ENCODE data around the gene ACBD6.
A peak's percentile ranks its signal among the peaks of the same experiment; 100 is the strongest.
"Not testable (repeated sequence)": the region's sequence is repeated elsewhere in the genome, so short reads cannot be mapped to it uniquely, and the experiment has no call there.

Gene ACBD6, protein sequence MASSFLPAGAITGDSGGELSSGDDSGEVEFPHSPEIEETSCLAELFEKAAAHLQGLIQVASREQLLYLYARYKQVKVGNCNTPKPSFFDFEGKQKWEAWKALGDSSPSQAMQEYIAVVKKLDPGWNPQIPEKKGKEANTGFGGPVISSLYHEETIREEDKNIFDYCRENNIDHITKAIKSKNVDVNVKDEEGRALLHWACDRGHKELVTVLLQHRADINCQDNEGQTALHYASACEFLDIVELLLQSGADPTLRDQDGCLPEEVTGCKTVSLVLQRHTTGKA

DNA sequence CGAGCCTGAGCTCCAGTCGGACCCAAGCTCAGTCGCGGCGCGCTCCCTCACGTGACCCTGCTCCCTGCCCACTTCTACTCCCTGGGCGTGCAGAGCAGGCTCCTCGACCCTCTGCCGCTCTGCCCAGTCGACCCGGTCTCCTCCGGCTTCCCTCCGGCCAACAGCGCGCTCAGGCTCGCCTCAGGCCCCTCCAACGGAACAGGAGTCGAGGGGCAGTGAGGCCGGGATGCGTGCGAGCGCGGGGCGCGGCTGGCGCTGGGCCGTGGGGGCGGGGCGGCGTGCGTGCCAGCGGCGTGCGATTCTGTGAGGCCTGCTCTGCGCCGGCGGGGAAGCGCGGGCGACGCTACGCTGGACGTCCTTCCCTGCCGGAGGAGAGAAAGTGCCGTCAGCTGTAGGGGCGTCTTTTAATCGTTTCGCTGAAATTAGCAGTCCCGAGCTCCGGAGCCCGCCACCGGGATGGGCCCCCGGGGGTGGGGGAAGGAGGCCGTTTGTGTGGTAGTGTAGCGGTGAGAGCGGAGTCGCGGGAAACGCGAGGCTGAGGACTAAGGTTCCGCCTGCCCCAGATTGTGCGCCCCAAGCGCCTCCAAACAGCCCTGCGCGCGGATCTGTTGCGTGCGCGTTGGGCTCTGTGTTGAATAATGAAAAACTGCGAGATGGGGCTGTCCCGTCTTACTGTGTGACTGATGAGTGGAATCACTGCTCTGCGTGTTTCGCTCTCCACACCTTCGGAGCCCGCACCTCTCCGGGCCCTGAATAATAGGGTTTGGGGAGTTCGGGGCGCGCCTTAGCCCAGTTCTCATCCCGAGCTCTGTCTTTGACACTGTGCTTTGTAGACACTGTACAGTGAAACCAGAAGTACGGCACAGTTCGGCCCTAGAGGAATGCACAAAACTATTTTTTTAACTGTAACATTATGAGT lies at the start of gene ACBD6:
Gene ACBD6 (minus strand): TSS at position 217 of the 919 bp plus-strand sequence. CDS start 311 bp downstream, outside the sequence.
- Mint-ChIP-seq H3K9me3 (no peaks in the 10 kb centered on the region), H3K4me1 (ENCODE audit: low read depth) (peaks cover 46% of the 10 kb centered on the region), H3K27ac (peak within 1 kb of the TSS; percentile 97), H3K36me3 (ENCODE audit: low read depth) (peaks cover 42% of the 10 kb centered on the region), H3K27me3 (no peaks in the 10 kb centered on the region), H3K4me3 (peak within 1 kb of the TSS; percentile 96)
- DNase-seq = peak; percentile 93

DNA sequence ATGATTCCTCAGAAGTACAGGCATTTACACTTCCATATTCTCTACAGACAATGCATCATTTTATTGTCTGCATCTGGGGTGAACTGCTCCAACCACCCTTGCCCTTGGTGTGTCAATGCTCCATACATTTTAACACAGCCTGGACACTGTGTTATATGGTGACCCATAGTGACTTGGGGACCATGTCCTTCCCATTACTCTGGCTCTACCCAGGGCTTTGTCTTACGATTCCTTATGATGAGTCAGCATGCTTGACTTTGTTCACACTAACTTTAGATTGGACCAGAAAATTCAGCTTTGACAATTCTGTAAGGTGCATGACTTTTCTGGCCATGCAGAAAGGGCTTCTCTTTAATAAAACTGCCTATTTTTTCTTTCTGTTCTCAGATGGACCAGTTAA lies 49.6 kb upstream of the ACBD6 start:
- Mint-ChIP-seq H3K4me1 (ENCODE audit: low read depth) (no peaks in the 10 kb centered on the region), H3K27ac (no peak overlapping the region), H3K36me3 (ENCODE audit: low read depth) (no peaks in the 10 kb centered on the region), H3K27me3 (no peaks in the 10 kb centered on the region), H3K9me3 (no peaks in the 10 kb centered on the region), H3K4me3 (no peak overlapping the region)
- DNase-seq = no peak

DNA sequence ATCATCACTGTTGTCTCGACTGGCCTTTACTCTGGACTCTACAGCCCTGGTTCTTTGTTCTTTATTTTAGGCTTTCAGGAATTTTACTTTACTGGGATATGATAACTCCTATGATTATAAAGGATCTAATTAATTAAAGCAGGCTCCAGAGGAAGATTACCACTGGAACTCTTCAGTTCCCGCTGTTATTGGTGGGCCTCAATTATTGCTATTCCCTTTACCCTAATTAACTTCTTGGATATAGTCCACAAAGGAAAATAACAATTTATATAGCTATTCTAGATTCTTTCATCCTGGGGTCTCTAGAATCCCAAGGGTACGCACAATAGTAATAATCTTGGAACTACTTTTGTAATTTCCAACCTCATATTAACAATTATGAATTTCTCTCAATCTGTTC lies 47.9 kb upstream of the ACBD6 start:
- Mint-ChIP-seq H3K27ac (no peak overlapping the region), H3K36me3 (ENCODE audit: low read depth) (no peaks in the 10 kb centered on the region), H3K9me3 (no peaks in the 10 kb centered on the region), H3K4me1 (ENCODE audit: low read depth) (no peaks in the 10 kb centered on the region), H3K27me3 (no peaks in the 10 kb centered on the region), H3K4me3 (no peak overlapping the region)
- no peak for DNase-seq

DNA sequence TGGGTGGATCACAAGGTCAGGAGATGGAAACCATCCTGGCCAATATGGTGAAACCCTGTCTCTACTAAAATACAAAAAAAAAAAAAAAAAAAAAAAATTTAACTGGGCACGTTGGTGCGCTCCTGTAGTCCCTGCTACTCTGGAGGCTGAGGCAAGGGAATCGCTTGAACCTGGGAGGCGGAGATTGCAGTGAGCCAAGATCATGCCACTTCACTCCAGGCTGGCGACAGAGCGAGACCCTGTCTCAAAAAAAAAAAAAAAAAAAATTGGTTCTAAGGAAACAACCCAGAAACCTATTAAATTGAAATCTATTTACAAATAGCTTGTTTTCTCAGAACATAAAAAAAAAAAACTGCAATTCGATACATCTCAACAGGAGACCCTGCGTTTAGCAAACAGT lies 47.4 kb upstream of the ACBD6 start:
- not testable (repeated sequence) for DNase-seq; H3K4me1 Mint-ChIP-seq (ENCODE audit: low read depth); H3K9me3 Mint-ChIP-seq; H3K36me3 Mint-ChIP-seq (ENCODE audit: low read depth); H3K4me3 Mint-ChIP-seq; H3K27ac Mint-ChIP-seq; H3K27me3 Mint-ChIP-seq

DNA sequence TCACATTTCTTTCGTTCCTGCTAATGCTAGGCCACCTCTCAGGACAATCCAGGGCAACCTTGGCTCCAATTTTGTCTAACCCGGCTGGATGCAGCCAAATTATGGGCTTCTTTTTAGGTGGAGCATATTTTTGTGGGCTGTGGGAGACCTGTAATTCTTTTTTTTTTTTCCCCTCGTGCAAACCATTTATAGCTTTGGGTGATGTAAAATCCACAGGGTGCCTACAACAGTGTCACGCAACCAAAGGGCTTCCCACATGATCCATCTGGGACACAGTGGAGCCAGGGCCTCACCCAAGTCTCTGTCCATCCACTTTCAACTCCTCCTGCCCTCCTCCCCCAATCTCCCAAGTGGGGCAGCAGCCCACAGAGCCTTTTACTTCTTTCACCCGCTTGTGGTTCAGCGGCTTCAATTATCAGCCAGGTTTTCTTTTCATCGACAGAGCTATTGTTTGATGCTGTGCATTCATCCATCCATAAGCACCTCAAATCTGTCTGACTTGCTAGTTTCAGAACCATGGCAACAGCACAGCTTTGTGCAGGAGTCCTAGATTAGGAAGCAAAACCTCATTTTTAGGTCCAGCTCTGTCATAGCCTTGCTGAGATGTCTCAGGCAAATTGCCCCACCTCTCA lies 46.4 kb upstream of the ACBD6 start:
- Mint-ChIP-seq H3K27ac (no peak overlapping the region), H3K27me3 (no peaks in the 10 kb centered on the region), H3K4me3 (no peak overlapping the region), H3K9me3 (no peaks in the 10 kb centered on the region), H3K4me1 (ENCODE audit: low read depth) (no peaks in the 10 kb centered on the region), H3K36me3 (ENCODE audit: low read depth) (no peaks in the 10 kb centered on the region)
- no peak for DNase-seq

DNA sequence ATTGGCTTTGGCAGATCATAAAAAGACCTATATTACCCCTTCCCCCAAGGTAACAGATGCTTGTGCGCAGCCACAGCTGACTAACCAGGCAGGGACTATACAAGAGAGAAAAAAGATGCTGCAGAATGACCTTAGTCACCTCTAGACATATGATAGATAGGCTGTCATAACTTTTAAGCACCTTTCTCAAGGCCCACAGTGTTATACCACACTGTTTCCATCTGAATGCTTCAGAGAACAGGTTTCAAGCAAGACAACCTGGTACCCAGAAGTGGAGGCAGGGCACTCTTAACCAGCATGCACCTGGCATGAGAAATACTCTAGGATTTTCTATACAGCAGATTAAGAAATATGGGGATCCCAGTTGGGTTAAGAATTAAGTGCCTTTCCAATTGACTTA lies 43.6 kb upstream of the ACBD6 start:
- Mint-ChIP-seq H3K27ac (no peak overlapping the region), H3K9me3 (no peaks in the 10 kb centered on the region), H3K36me3 (ENCODE audit: low read depth) (no peaks in the 10 kb centered on the region), H3K27me3 (no peaks in the 10 kb centered on the region), H3K4me1 (ENCODE audit: low read depth) (no peaks in the 10 kb centered on the region), H3K4me3 (no peak overlapping the region)
- no peak for DNase-seq

DNA sequence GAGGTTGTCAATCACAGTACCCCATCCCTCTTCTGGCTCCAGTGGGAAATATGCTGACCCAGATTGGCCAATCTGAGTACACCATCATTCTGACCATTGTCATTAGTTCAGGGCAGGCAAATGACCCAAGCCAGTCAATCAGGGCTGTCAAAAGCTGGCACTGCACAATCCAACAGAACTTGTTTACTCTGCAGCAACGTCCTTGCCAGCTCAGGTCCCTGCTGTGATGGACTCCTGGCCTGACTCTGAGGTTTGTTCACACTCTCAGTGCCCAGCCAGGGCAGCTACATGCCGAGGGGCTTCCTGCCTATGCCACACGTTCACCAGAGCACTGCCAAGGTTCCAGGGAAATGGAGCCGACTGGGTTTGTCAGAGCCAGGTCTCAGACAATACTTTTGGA lies 41.7 kb upstream of the ACBD6 start:
- Mint-ChIP-seq H3K4me3 (no peak overlapping the region), H3K9me3 (no peaks in the 10 kb centered on the region), H3K36me3 (ENCODE audit: low read depth) (no peaks in the 10 kb centered on the region), H3K27ac (no peak overlapping the region), H3K4me1 (ENCODE audit: low read depth) (no peaks in the 10 kb centered on the region), H3K27me3 (no peaks in the 10 kb centered on the region)
- no peak for DNase-seq

DNA sequence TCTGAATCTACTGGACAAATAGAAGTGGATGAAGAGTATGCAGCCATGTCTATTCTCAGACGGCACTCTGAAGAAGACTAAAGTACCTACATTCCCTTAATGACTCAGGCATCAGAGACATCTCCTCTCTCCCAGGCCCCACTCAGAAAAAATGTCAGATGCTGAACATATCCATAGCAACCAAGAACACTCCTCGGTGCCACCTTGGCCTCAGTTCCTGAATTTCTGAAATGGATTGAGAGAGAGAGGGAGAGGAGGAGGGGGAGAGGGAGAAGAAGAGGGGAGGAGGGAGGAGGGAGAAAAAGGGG lies 40.4 kb upstream of the ACBD6 start:
- H3K27ac Mint-ChIP-seq = no peak overlapping the region

DNA sequence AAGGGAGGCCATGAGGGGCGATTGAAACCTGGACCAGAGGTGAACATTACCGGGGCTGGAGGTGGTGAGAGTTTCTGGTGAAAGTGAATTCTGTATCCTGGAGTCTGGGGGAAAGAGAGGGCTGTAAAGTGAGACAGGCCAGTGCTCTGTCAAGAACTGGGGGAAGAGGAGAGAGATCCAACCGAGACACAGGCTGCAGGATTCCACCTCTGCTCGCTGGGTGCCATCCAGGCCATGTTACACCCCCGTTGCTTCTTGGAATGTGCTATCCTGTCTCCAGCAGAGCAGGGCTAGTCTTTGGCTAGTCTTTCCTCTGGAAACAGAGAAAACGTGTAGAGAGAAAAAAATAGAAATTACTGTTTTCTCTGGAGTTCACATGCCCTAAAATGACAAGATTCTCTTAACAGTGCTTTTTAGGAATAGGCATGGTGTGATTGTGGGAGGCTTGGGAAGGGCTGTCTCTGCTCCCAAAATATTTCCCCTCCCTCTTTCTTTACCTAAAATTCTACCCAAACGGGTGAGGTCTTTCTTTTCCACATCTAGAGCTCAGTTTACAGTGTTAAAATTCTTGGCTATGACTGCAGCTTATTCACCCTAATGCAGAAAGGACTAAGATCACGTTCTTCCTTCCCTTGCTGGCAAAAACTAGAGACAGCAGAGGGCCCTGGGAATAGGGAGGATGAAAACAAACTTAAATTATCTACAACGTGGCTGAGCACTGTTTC lies 39.9 kb upstream of the ACBD6 start:
- Mint-ChIP-seq H3K4me3 (no peak overlapping the region), H3K9me3 (no peaks in the 10 kb centered on the region), H3K4me1 (ENCODE audit: low read depth) (no peaks in the 10 kb centered on the region), H3K27ac (no peak overlapping the region), H3K36me3 (ENCODE audit: low read depth) (no peaks in the 10 kb centered on the region), H3K27me3 (no peaks in the 10 kb centered on the region)
- DNase-seq = no peak

More for the DNA sequence above, 40.4 kb upstream of the ACBD6 start:
- Mint-ChIP-seq H3K4me3 (no peak overlapping the region), H3K36me3 (ENCODE audit: low read depth) (no peaks in the 10 kb centered on the region), H3K27me3 (no peaks in the 10 kb centered on the region), H3K4me1 (ENCODE audit: low read depth) (no peaks in the 10 kb centered on the region), H3K9me3 (no peaks in the 10 kb centered on the region)
- DNase-seq = no peak

DNA sequence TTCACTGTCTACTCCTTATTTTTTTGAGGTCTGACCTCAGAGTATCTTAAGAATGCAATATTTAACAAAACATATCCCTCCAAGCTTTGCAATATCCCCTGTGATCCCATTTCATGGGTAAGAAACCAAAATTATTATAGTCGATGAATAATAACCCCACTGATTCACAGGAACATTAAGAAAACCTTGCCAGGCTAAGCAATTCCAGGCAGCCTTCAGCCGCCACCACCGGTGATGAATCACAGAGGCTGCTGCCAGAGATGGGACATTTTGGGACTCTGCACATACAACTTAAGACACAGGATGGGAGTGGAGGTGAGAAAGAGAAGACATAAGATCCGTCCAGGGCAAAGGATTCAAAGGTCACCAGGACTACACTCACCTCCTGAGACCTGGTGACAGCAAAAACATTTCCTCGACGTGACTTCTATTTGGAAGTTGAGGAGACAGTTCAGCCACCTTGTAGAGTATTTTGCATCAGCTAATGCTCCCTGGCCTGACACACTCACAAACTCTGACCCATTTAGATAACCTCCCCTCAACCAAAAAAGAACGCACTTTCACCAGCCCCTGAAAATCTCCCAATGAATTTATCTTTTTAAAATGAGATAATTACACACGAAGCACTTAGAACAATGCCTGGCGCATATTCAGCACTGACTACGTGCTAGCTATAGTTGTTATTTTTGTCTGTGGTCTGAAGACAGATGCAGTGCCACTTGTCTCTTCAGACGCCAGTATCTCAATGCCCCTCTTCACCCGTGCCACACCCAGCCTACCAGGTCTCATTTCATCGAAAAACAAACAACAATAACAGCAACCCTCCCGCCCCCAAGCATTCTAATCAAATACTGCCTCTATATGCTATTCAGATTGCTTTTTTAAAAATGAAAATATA lies 38.6 kb upstream of the ACBD6 start:
- H3K4me1 Mint-ChIP-seq (ENCODE audit: low read depth) = no peaks in the 10 kb centered on the region
- DNase-seq = no peak
- H3K36me3 Mint-ChIP-seq (ENCODE audit: low read depth) = no peaks in the 10 kb centered on the region
- no peak overlapping the region for H3K27ac Mint-ChIP-seq
- H3K4me3 Mint-ChIP-seq = no peak overlapping the region
- peaks cover 5% of the 10 kb centered on the region for H3K27me3 Mint-ChIP-seq
- no peaks in the 10 kb centered on the region for H3K9me3 Mint-ChIP-seq

DNA sequence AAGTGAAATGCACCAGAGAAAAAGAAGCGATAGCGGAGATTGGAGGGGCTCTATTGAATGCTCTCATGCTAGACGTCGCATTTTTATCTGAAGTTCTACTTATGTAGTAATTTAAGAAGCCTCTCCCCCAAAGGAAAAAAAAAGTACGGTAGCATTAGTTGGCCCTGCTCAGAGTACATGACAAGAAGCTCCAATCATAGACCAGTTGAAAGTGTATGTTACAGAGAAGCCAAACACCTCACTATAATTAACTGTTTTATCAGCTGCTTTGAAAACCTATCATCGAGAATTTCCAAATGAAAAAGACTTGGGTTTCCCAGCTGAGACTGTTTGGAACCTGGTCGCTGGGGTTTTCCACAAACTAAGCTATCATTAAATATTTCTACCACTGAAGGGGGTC lies 36.8 kb upstream of the ACBD6 start:
- Mint-ChIP-seq H3K36me3 (ENCODE audit: low read depth) (no peaks in the 10 kb centered on the region), H3K27ac (no peak overlapping the region), H3K4me1 (ENCODE audit: low read depth) (no peaks in the 10 kb centered on the region), H3K27me3 (peaks cover 5% of the 10 kb centered on the region), H3K9me3 (no peaks in the 10 kb centered on the region), H3K4me3 (no peak overlapping the region)
- no peak for DNase-seq

DNA sequence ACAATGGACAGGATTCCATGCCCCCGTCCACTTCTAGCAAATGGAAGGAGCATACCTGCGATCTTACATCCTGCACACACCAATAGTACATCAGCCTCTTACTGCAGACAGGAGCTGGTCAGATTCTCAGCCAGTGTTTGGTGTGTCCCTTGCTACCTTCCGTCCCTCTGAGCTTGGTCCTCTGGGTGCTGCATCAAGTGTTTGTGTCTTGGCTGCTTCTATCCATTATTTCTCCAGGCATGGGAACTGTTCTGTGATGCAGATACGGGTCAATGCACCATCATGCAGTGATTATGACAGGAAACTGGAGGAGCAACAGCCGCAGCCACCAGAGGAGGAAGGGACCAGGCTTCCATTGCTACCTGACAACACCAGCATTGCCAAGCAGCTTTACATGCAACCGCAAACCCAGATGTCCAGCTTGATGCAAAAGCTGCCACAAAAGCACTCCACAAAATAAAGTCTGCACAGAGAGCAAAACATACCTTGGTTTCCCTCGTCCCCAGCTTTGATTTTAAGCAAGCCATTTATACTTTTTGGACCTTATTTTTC lies 34.5 kb upstream of the ACBD6 start:
- H3K4me3 Mint-ChIP-seq = no peak overlapping the region
- no peaks in the 10 kb centered on the region for H3K9me3 Mint-ChIP-seq
- peaks cover 5% of the 10 kb centered on the region for H3K27me3 Mint-ChIP-seq
- no peaks in the 10 kb centered on the region for H3K4me1 Mint-ChIP-seq (ENCODE audit: low read depth)
- no peaks in the 10 kb centered on the region for H3K36me3 Mint-ChIP-seq (ENCODE audit: low read depth)
- no peak for DNase-seq
- H3K27ac Mint-ChIP-seq = no peak overlapping the region

DNA sequence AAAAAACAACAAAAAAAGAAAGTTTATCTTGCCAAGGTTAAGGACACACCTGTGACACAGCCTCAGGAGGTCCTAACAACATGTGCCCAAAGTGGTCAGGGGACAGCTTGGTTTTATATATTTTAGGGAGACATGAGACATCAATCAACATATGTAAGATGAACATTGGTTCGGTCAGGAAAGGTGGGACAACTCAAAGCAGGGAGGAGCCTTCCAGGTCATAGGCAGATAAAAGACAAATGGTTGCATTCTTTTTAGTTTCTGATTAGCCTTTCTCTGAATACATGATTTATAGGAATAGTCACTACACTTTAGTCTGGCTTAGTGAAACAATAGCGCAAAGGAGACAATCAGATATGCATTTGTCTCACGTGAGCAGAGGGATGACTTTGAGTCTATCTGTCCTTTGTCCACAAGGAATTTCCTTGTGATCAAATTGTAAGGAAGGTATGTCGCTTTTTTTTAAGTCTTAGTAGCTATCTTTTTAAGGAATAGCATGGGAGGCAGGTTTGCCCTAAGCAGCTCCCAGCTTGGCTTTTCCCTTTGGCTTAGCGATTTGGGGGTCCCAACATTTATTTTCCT lies 33.1 kb upstream of the ACBD6 start:
- H3K27me3 Mint-ChIP-seq = peaks cover 5% of the 10 kb centered on the region
- no peak overlapping the region for H3K4me3 Mint-ChIP-seq
- H3K9me3 Mint-ChIP-seq = no peaks in the 10 kb centered on the region
- H3K36me3 Mint-ChIP-seq (ENCODE audit: low read depth) = no peaks in the 10 kb centered on the region
- H3K27ac Mint-ChIP-seq = no peak overlapping the region
- no peak for DNase-seq
- H3K4me1 Mint-ChIP-seq (ENCODE audit: low read depth) = no peaks in the 10 kb centered on the region

Measured in activated T-cell treated with anti-CD3 and anti-CD28 coated beads, Interleukin-2, amount 50 U/mL, for 24 hours (primary cell).